ENCODE data around the gene PTMS. TPM values are rescaled to one million over a fixed set of nuclear protein-coding genes. Genes with fewer than 3 reads are reported as not detected.

Gene PTMS
- total and polyA plus RNA-seq, 2 of the 13 experiments (the other 11 are each of a cell fraction or from before 2014, with no cell fraction given), result 40.5 to 82.4 TPM

GRCh38 chr12:6723607-6724408 is 42.4 kb upstream of the PTMS start, which contains the start of gene COPS7A (continued):
- TF ChIP-seq ARID4A (CRISPR knock-in tag; IDR thresholded peaks at IDR 0.05; ENCODE audit: borderline replicate concordance), result peak; percentile 93; the same call in 1 of the 2 replicates
- peak; percentile 94 for TF ChIP-seq GABPA (IDR thresholded peaks at IDR 0.05; ENCODE audit: low read depth, low read length)
- TF ChIP-seq GABPA (CRISPR knock-in tag; IDR thresholded peaks at IDR 0.05; ENCODE audit: low read depth), result peak; percentile 98
- no peak; the same call in 1 of the 2 replicates for TF ChIP-seq ZBTB8A (CRISPR knock-in tag; IDR thresholded peaks at IDR 0.05; ENCODE audit: borderline replicate concordance, low read depth)
- TF ChIP-seq ATAD3A (CRISPR knock-in tag; IDR thresholded peaks at IDR 0.05), result no peak
- no peak for TF ChIP-seq PLSCR1 (CRISPR knock-in tag; IDR thresholded peaks at IDR 0.05; ENCODE audit: borderline replicate concordance)
- peak; percentile 62; the same call in 1 of the 2 replicates for TF ChIP-seq ZNF598 (CRISPR knock-in tag; IDR thresholded peaks at IDR 0.05; ENCODE audit: borderline replicate concordance)
- no peak for TF ChIP-seq PAF1 (CRISPR knock-in tag; IDR thresholded peaks at IDR 0.05)
- TF ChIP-seq ZFP90 (CRISPR knock-in tag; IDR thresholded peaks at IDR 0.05; ENCODE audit: borderline replicate concordance), result peak; percentile 80; the same call in 1 of the 2 replicates
- peak; percentile 84 for TF ChIP-seq HNRNPK (IDR thresholded peaks at IDR 0.05; ENCODE audit: low read depth, low read length, poor library complexity, severe bottlenecking)
- TF ChIP-seq ZNF441 (CRISPR knock-in tag; IDR thresholded peaks at IDR 0.05; ENCODE audit: borderline replicate concordance), result peak; percentile 62; the same call in 1 of the 2 replicates
- peak; percentile 61; the same call in 1 of the 2 replicates for TF ChIP-seq MLXIP (CRISPR knock-in tag; IDR thresholded peaks at IDR 0.05; ENCODE audit: borderline replicate concordance)
- TF ChIP-seq ZNF639 (CRISPR knock-in tag; conservative IDR thresholded peaks at IDR 0.05), result peak; percentile 95
- no peak for TF ChIP-seq ZNF12 (CRISPR knock-in tag; IDR thresholded peaks at IDR 0.05)
- TF ChIP-seq FOXO4 (CRISPR knock-in tag; conservative IDR thresholded peaks at IDR 0.05), result no peak

Data from HepG2 (cell line).